ENCODE measurements around the gene DDX6. TPM values are rescaled to one million over a fixed set of nuclear protein-coding genes. Genes with fewer than 3 reads are reported as not detected.
"Not testable (repeated sequence)": the region's sequence is repeated elsewhere in the genome, so short reads cannot be mapped to it uniquely, and the experiment has no call there.

Gene DDX6
- total and polyA plus RNA-seq, 2 donors (not counting 1 experiment from before 2014, with no cell fraction given) = 36.7 to 255 TPM

DNA sequence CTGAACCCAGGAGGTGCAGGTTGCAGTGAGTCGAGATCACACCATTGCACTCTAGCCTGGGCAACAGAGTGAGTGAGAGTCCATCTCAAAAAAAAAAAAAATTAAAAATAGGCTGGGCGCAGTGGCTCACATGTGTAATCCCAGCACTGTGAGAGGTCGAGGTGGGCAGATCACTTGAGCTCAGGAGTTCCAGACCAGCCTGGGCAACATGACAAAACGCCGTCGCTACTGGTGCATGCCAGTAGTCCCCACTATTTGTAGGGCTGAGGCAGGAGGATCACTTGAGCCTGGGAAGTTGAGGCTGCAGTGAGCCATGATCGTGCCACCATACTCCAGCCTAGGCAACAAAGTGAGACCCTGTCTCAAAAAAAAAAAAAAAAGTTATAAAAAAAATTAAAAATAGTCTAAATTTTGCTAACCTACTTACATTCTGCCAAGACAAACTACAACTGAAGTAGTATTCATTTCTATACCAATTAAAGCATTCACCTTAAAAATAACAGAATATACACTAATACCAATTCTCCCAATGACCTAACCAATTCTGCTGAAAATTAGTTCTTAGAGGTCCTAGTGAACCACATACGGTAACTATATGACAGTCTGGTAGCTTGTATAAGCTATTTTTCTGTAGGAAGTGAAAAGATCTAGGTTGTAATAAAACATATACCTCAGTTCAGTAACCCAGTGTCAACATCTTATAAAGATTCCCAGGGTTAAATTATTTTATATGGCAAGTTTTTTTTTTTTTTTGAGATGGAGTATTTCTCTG, 7.1 kb downstream of the DDX6 start:
- H3K79me2 ChIP-seq (ENCODE audit: control insufficient read depth, insufficient read depth, low read length) = peaks cover 100% of the 10 kb centered on the region
- H3K9me3 Mint-ChIP-seq (ENCODE audit: insufficient read depth) = no peaks in the 10 kb centered on the region
- H2AFZ ChIP-seq (ENCODE audit: insufficient read depth, low read depth, low read length, poor library complexity, severe bottlenecking) = no peak overlapping the region
- no peak for TF ChIP-seq EZH2 (IDR thresholded peaks at IDR 0.05; ENCODE audit: borderline replicate concordance, insufficient read depth, low read depth, low read length, poor library complexity, severe bottlenecking)
- TF ChIP-seq, protein P1, sequence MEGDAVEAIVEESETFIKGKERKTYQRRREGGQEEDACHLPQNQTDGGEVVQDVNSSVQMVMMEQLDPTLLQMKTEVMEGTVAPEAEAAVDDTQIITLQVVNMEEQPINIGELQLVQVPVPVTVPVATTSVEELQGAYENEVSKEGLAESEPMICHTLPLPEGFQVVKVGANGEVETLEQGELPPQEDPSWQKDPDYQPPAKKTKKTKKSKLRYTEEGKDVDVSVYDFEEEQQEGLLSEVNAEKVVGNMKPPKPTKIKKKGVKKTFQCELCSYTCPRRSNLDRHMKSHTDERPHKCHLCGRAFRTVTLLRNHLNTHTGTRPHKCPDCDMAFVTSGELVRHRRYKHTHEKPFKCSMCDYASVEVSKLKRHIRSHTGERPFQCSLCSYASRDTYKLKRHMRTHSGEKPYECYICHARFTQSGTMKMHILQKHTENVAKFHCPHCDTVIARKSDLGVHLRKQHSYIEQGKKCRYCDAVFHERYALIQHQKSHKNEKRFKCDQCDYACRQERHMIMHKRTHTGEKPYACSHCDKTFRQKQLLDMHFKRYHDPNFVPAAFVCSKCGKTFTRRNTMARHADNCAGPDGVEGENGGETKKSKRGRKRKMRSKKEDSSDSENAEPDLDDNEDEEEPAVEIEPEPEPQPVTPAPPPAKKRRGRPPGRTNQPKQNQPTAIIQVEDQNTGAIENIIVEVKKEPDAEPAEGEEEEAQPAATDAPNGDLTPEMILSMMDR (IDR thresholded peaks at IDR 0.05) = no peak
- ATAC-seq (ENCODE audit: low read depth) (no peak), DNase-seq (no peak)
- no peaks in the 10 kb centered on the region for H3K9me3 ChIP-seq (ENCODE audit: control extremely low read depth in 1 of 3, control insufficient read depth in 2 of 3, insufficient read depth in 1 of 3, low read length in 2 of 3)
- ChIA-PET CTCF (interaction anchor here (0.7 to 4.0 kb wide), 6 partner anchors 12 to 602 kb away, joined by 3 to 18 read pairs (median 4); no protein-coding TSS in a partner anchor), POLR2A (interaction anchor here (0.5 to 3.2 kb wide), 6 partner anchors 14 to 556 kb away, joined by 3 to 19 read pairs (median 4); no protein-coding TSS in a partner anchor)
- 73% methylated on average over 2 of the region's 8 CpGs for WGBS (ENCODE audit: insufficient coverage)
- intact Hi-C loops (cut with micrococcal nuclease) = no loop called here
- no peak overlapping the region for H3K4me3 ChIP-seq (ENCODE audit: control extremely low read depth in 1 of 5, extremely low read depth in 1 of 5, insufficient read depth in 1 of 5, low read depth in 2 of 5, low read length in 4 of 5)
- peaks cover 51% of the 10 kb centered on the region for H3K4me1 Mint-ChIP-seq
- peaks cover 52 to 61% of the 10 kb centered on the region in 2 donors for H3K4me1 ChIP-seq (ENCODE audit: control insufficient read depth in 2 of 2, insufficient read depth in 2 of 2, low read length in 2 of 2)
- peak overlapping the region; percentile 5 for H3K4me3 Mint-ChIP-seq
- peak overlapping the region in 1 of 2 donors; percentile 49 for H3K27ac ChIP-seq (ENCODE audit: low read length in 2 of 2)
- H4K20me1 ChIP-seq (ENCODE audit: control insufficient read depth, insufficient read depth, low read length, poor library complexity, severe bottlenecking) = peaks cover 95% of the 10 kb centered on the region
- H3K9ac ChIP-seq (ENCODE audit: low read length) = no peak overlapping the region
- no peaks in the 10 kb centered on the region for H3K27me3 ChIP-seq (replicated peaks in 1 of 4; ENCODE audit: control extremely low read depth in 1 of 4, control insufficient read depth in 3 of 4, insufficient read depth in 4 of 4, low read length in 3 of 4)
- H3K27me3 Mint-ChIP-seq = no peaks in the 10 kb centered on the region
- peak overlapping the region; percentile 15 for H3K4me2 ChIP-seq (replicated peaks; ENCODE audit: low read depth, low read length, poor library complexity, severe bottlenecking)
- H3K36me3 ChIP-seq (replicated peaks in 1 of 2; ENCODE audit: control extremely low read depth in 1 of 2, control insufficient read depth in 1 of 2, extremely low read depth in 1 of 2, insufficient read depth in 2 of 2, low read length in 1 of 2) = peaks cover 11 to 66% of the 10 kb centered on the region in 2 experiments
- H3K27ac Mint-ChIP-seq = no peak overlapping the region

DNA sequence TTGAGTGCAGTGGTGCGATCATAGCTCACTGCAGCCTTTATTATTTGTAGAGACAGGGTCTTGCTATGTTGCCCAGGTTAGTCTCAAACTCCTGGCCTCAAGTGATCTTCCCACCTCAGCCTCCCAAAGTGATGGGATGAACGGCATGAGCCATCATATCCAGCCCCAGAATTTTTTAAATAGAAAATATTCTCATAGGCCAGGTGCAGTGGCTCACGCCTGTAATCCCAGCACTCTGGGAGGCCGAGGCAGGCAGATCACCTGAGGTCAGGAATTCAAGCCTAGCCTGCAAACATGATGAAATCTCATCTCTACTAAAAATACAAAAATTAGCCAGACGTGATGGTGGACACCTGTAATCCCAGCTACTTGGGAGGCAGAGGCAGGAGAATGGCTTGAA, 7.6 kb downstream of the DDX6 start:
- Histone ChIP-seq H3K4me1 (ENCODE audit: control insufficient read depth in 2 of 2, insufficient read depth in 2 of 2, low read length in 2 of 2) (peaks cover 47 to 57% of the 10 kb centered on the region in 2 donors), H3K27ac (ENCODE audit: low read length in 2 of 2) (peak overlapping the region in 1 of 2 donors; percentile 19), H3K79me2 (ENCODE audit: control insufficient read depth, insufficient read depth, low read length) (peaks cover 100% of the 10 kb centered on the region), H4K20me1 (ENCODE audit: control insufficient read depth, insufficient read depth, low read length, poor library complexity, severe bottlenecking) (peaks cover 95% of the 10 kb centered on the region), H3K36me3 (replicated peaks in 1 of 2; ENCODE audit: control extremely low read depth in 1 of 2, control insufficient read depth in 1 of 2, extremely low read depth in 1 of 2, insufficient read depth in 2 of 2, low read length in 1 of 2) (peaks cover 15 to 72% of the 10 kb centered on the region in 2 experiments)
- ChIA-PET POLR2A (interaction anchor here (0.7 kb wide), 1 partner anchor 87 kb away, joined by 4 read pairs; no protein-coding TSS in a partner anchor), CTCF (interaction anchor here (4.0 kb wide), 1 partner anchor 112 kb away, joined by 18 read pairs; no protein-coding TSS in a partner anchor)
- H3K4me3 Mint-ChIP-seq; intact Hi-C loops (cut with micrococcal nuclease); ATAC-seq (ENCODE audit: low read depth); H2AFZ ChIP-seq (ENCODE audit: insufficient read depth, low read depth, low read length, poor library complexity, severe bottlenecking); H3K27me3 ChIP-seq (replicated peaks in 1 of 4; ENCODE audit: control extremely low read depth in 1 of 4, control insufficient read depth in 3 of 4, insufficient read depth in 4 of 4, low read length in 3 of 4); H3K4me3 ChIP-seq (ENCODE audit: control extremely low read depth in 1 of 5, extremely low read depth in 1 of 5, insufficient read depth in 1 of 5, low read depth in 2 of 5, low read length in 4 of 5); H3K27ac Mint-ChIP-seq; H3K9ac ChIP-seq (ENCODE audit: low read length); H3K9me3 ChIP-seq (ENCODE audit: control extremely low read depth in 1 of 3, control insufficient read depth in 2 of 3, insufficient read depth in 1 of 3, low read length in 2 of 3); H3K4me2 ChIP-seq (replicated peaks; ENCODE audit: low read depth, low read length, poor library complexity, severe bottlenecking); H3K9me3 Mint-ChIP-seq (ENCODE audit: insufficient read depth); DNase-seq; H3K27me3 Mint-ChIP-seq: not testable (repeated sequence)
- peaks cover 49% of the 10 kb centered on the region for H3K4me1 Mint-ChIP-seq
- no CpG with 5 or more reads among the region's 5 CpGs for WGBS (ENCODE audit: insufficient coverage)

Measured in B cell (primary cell).